Stimulated activated CD8-positive, alpha-beta memory T cell treated with anti-CD3 and anti-CD28 coated beads, Interleukin-4, amount 100 ng/mL, for 48 hours (primary cell): ENCODE measurements around the gene HTR2A.

ENCODE experiments used
- DNase-seq: peaks from one replicate; pipeline ENCODE4 v3.0.0-alpha.2; 2020

HTR2A gene

DNA sequence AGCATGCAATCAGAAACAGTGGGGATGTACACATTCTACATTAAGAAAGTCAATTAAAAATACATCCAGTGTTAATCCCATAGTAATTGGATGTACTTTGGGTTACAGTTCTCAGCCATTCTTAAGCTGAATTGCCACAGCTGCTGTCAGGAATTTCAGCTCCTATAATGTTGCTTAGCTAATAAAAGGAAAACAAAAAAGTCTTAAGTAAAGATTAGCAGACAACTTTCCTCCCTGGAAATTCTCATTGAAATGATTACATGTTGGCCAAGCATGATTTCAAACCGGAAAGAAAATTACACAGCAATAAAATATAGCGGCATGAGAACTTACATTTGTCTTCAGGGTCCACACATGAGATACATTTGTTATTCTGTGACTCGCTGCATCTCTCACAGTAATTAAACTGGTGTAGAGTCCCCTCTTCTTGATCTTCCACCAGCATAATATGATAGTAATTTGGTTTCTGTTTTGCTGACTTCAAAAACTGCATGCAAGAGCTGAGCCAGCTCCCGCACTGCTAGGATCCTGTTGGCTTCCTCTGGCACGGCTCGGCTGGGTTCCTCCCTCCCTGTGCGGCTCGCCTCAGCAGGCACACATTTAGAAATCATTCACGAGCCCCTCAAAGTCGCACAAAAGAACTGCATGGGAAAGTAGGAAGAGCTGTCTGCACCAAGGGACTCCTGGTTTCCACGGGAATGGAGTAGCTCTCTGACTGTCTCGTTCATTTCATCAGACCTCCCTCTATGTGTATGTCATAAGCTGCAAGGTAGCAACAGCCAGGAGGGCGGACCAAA, at the start of gene HTR2A:
Gene HTR2A (minus strand): TSS at position 713 of the 797 bp plus-strand sequence. CDS start 1,147 bp downstream, outside the sequence.
- DNase-seq: no peak

DNA sequence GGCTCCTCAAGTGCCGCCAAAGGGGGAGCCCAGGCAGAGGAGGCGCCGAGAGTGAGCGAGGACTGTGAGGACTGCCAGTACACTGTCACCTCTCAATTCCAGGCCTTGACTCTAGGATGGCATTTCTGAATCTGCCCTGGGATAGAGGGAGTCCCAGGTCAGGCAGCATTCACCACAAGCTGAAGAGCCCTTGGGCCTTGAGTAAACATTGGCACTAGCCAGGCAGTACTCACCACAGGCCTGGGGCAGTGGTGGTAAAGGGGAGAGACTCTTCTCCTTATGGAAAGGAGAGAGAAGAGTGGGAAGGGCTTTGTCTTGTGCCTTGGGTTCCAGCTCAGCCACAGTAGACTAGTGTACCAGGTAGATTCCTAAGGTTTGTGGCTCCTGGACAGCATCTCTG, 39.7 kb upstream of the HTR2A start:
- no peak for DNase-seq

DNA sequence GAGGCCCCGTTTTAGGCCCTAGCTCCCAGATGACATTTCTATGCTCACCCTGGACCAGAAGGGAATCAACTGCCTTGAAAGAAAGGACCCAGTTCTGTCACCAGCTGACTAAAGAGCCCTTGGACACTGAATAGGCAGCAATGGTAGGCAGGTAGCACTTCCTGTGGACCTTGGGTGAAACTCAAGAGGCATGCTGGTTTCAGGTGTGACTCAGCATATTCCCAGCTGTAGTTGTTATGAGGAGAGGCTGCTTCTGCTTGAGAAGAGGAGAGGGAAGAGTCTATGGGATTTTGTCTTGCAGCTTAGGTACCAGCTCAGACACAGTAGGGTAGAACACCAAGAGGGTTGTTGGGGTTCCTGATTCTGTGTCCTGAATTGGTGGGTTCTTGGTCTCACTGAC, 37.9 kb upstream of the HTR2A start:
- no peak for DNase-seq

DNA sequence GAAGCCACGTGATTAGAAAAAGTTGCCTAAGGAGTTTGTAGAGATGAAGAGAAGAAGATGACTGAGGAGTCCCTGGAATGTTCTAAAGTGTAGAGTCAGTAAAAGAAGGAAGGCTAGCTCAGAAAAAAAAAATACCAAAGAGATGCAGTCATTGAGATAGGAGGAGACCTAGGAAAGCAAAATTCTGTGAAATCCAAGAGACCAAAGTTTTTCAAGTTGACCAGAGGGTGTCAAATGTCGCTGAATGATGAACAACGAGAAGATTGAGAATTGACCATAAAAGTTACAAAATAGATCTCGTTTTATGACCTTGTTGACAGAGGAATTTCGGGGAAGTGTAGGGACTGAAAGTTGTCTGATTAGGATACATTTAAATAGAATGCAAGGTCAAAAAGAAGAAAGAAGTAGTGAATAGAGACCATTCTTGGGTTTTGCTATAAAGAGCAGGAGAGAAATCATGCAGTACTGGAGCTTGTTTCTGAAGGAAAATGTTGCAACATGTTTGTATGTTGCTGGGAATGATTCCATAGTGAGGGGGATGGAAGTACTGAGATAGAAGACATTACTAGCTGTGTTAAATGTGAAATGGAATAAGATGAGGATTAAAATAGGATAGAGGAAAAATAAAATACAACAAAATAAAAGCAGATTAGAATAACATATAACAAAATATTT, 30.2 kb upstream of the HTR2A start:
- DNase-seq: no peak

GRCh38 chr13:46925486-46925885, 28.6 kb upstream of the HTR2A start:
- DNase-seq: no peak

GRCh38 chr13:46914341-46914740, 17.5 kb upstream of the HTR2A start:
- DNase-seq: no peak

GRCh38 chr13:46913757-46914156, 16.9 kb upstream of the HTR2A start:
- DNase-seq: no peak

DNA sequence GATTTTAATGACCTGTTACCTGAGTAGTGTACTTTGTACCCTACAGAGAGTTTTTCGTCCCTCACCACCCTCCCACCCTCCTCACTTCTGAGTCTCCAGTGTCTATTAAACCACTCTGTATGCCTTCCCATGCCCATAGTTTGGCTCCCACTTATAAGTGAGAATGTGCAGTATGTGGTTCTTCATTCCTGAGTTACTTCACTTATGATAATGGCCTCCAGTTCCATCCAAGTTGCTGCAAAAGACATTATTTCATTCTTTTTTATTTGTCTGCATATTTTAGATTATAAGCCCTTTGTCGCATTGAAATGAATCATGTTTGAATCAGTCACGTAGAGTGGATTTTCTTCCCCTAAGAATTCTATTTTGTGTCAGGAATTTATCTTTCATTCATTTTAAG, 12.2 kb upstream of the HTR2A start:
- no peak for DNase-seq

DNA sequence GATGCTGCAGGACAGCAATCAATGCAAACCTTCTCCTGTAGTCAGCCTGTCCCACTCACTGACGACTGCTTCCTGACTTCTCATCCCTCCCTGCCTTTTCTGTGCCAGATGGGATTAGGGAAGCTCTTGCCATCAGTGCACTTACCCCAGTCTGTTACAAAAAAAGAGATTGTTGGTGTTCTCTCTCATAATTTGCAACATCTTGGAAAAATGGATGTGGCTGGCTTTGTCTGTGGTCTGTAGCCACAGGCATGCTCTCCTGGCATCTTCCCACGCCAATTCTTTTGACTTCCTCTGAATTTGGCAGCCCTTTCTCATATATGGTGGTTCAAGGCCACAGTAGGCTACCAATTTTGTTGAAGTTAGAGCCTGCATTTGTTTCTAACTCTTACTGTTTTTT, 11.6 kb upstream of the HTR2A start:
- DNase-seq: no peak

DNA sequence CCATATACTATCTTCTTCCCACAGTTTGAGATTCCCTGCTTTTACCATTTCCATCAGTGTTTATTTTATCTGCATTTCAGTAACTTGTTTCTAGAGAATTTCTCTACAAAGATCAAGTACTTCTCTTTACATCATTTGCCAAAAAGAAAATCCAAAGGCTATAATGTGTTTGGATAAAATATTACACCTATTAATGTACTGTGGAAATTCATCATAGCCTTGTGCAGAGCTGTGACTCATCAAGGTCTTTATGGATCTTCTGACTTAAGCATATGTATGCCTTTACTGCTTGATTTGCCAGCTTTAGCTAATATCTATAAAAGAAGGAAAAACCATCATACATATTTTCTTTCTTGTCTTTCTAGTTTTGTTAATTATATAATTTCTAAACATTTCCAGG, 9.6 kb upstream of the HTR2A start:
- DNase-seq: no peak

DNA sequence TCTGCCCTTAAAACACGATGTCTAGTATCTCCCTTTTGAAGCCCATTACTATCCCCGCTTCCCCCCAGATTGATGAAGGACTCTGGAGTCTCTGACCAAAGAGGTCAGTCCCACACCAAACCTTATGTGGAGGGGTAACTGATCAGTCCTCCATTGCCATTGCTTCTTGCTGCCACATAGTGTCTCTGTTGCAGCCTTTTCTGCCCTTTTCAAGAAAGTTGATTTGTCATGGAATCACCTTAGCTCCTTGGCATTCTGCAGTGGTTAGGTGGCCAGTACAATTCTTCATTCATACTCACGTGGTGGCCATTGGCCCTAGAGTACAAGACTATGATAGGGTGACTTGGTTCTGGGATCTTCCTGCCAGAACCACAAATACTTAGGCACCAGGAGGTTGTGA, 8.4 kb upstream of the HTR2A start:
- no peak for DNase-seq

GRCh38 chr13:46903748-46904147, 6.9 kb upstream of the HTR2A start:
- no peak for DNase-seq

DNA sequence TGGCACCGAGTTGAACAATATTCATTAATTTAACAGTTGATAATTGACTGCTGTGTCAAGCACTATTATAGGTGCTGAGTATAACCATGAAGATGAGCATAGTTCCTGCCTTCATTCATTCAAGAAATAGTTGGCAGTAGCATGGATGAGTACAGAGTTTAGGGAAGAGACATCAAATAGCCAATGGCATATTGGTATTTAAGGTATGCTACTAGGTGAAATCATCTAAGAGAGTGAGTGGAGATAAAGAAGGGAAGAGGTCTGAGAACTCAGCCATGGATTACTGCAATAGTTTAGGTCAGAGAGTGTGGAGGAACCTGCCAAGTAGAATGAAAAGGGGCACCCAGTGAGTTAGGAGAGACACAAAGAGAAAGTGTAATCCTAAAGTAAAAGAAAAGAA, 4.9 kb upstream of the HTR2A start:
- DNase-seq: no peak

DNA sequence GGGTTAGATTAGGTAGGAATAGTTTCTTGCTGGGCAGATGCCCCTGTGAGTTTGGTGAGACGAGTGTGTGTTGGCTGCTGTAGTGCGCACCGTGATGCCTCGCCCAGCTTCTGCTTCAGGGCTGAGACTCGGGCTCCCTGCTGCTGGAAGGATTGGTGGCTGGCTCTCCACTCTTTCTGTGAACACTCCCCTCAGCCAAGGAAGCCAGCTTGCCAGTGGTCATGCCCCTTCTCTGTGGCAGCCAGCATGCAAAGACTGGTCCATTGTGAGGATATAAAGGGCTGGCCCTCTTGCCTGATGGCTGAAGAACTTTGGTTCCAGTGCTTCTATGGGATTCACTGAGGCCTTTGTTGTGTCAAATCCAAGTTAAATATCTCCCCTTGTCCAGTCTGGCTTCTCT, 2.9 kb upstream of the HTR2A start:
- DNase-seq: no peak

- DNase-seq: no peak
Measured at GRCh38 chr13:46895381-46895780, 1.5 kb downstream of the HTR2A start.

DNA sequence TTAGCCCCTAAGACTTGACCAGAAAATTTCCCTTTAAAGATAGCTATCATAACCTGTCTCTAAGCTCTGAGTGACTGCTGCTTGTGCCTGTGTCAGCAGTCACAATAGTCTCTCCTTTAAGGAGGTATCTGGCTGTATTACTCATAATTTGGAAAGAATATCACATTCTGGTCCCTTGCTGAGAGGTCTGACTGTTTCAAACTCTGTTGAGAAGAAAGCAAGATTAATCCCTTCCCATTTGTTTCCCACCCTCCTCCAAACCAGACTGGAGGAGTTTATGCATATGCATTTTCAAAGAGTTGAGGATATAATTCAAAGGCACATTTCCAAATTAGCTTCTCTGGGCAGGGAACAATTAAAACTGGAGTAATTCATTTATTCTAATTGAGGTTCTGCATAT, 2.3 kb downstream of the HTR2A start:
- DNase-seq: no peak

GRCh38 chr13:46893798-46894560, 2.9 kb downstream of the HTR2A start:
- peak; percentile 83 for DNase-seq

DNA sequence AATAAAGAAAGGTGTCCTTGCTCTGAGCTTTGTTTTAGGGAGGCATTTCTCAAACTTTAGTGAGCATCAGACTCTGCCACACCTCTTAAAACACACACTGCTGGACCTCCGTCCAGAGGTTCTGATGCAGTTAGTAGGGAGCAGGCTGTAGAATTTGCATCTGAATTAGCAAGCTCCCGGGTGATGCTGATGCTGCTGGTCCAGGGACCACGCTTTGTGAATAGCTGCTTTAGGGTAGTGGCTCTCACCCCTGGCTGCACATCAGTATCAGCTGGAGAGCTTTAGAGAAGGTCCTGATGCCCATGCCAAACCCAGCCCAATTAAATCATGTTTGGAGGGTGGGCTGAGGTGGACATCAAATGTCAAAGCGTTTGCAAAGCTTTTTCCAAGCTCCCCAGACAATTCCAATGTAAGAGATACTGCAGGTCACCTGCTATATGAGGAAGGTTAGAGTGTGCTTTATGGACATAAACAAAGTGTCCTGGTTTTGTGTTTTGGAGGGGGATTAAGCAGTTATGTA, 3.6 kb downstream of the HTR2A start:
- no peak for DNase-seq

DNA sequence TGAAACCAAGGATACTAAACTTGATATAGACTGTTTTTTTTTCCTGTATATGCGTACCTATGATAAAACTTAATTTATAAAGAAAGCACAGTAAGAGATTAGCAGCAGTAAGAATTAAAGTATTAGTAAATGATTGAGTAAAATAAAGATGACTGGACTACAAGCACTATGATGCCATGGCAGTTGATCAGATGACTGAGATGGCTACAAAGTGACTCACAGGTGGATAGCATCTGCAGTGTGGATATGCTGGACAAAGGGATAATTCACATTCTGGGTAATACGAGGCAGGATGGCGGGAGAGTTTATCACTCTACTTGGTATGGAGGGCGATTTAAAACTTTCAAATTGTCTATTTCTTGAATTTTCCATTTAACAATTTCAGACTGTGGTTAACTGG, 11.8 kb downstream of the HTR2A start:
- DNase-seq: no peak

DNA sequence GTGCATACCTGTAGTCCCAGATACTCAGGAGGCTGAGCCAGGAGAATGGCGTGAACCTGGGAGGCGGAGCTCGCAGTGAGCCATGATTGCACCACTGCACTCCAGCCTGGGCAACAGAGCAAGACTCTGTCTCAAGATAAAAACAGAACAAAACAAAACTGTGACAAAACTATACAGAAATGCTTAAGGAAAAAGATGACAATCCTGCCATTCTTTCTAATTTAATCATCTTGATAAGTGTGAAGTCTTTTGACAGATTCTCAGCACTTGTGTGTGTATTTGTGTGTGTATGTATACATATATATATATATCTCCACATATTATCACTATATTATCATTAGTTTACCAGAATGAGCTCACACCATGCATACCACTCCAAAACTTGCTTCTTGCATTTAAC, 12.3 kb downstream of the HTR2A start:
- no peak for DNase-seq

- DNase-seq: no peak
Measured at GRCh38 chr13:46881621-46882020, 15.2 kb downstream of the HTR2A start.

DNA sequence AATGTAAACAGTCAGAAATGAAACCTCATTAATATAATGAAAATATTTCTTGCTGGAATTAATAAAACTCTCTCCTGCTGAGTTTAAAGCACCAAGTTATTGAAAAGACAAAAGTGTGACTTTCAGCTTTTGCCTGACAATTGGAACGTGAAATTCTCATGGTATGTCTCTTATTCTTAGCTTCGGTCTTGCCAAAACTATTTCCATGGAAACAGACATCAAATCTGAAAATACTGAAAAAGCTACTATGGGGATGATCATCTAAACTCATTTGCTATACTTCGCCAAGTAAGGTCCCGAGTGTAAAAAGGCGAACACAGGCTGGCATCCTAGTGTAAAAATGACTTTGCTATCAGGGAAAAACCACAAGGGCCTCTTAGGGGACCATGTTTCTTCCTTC, 22.8 kb downstream of the HTR2A start:
- no peak for DNase-seq

- DNase-seq: no peak
Measured at GRCh38 chr13:46871557-46871956, 25.3 kb downstream of the HTR2A start.

GRCh38 chr13:46868091-46868490, 28.8 kb downstream of the HTR2A start:
- no peak for DNase-seq
